Neural cell (in vitro differentiated cells): ENCODE measurements around the gene COL24A1.

ENCODE experiments used
- EZH2 ChIP-seq: fragments of 200-600, 300-800 bp; shearing (Covaris generic), sonication (generic); IDR thresholded peaks from 2 replicates; pipeline ENCODE4 v1.6.1; 2014; ENCODE audit warnings: antibody characterized with exemption, low read length, borderline replicate concordance, mild to moderate bottlenecking; ENCODE audit not compliant: insufficient read depth, poor library complexity, severe bottlenecking
- POLR2AphosphoS5 ChIP-seq: IDR thresholded peaks from 2 replicates; pipeline ENCODE4 v1.6.1; 2012
- RAD21 ChIP-seq: fragments of 450-650 bp; conservative IDR thresholded peaks from 2 replicates; pipeline ENCODE4 v1.6.1; 2014; ENCODE audit warnings: antibody characterized with exemption, mild to moderate bottlenecking, moderate library complexity
- TF ChIP-seq, protein P1 (sequence below): fragments of 450-650 bp; IDR thresholded peaks from 2 replicates; pipeline ENCODE4 v1.5.1; 2014; ENCODE audit warnings: antibody characterized with exemption, mild to moderate bottlenecking, moderate library complexity; ENCODE audit not compliant: poor library complexity, severe bottlenecking

DNA sequence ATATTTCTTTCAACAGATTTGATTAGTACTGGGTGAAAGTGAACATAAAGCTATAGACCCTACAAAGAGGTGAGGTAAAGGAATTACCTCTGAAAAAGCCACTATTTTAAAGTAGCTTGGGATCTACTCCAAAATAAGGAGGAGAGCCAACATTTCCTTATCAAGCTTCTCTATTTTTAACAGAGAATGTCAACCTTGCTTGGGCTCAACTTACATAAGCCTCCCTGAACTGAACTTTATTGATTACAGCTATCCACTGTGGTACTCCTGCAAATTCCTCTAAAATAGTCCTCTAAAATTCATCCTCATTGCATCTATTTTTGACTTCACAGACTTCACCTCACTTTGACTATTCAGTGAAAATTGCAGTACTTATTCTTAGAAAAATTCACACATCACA is 458.7 kb downstream of the COL24A1 start:
- TF ChIP-seq RAD21 (no peak), EZH2 (no peak), POLR2AphosphoS5 (no peak)
- TF ChIP-seq, protein P1, sequence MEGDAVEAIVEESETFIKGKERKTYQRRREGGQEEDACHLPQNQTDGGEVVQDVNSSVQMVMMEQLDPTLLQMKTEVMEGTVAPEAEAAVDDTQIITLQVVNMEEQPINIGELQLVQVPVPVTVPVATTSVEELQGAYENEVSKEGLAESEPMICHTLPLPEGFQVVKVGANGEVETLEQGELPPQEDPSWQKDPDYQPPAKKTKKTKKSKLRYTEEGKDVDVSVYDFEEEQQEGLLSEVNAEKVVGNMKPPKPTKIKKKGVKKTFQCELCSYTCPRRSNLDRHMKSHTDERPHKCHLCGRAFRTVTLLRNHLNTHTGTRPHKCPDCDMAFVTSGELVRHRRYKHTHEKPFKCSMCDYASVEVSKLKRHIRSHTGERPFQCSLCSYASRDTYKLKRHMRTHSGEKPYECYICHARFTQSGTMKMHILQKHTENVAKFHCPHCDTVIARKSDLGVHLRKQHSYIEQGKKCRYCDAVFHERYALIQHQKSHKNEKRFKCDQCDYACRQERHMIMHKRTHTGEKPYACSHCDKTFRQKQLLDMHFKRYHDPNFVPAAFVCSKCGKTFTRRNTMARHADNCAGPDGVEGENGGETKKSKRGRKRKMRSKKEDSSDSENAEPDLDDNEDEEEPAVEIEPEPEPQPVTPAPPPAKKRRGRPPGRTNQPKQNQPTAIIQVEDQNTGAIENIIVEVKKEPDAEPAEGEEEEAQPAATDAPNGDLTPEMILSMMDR: no peak
